ENCODE data around the gene LY9.
"Not testable (repeated sequence)": the region's sequence is repeated elsewhere in the genome, so short reads cannot be mapped to it uniquely, and the experiment has no call there.

Gene LY9

DNA sequence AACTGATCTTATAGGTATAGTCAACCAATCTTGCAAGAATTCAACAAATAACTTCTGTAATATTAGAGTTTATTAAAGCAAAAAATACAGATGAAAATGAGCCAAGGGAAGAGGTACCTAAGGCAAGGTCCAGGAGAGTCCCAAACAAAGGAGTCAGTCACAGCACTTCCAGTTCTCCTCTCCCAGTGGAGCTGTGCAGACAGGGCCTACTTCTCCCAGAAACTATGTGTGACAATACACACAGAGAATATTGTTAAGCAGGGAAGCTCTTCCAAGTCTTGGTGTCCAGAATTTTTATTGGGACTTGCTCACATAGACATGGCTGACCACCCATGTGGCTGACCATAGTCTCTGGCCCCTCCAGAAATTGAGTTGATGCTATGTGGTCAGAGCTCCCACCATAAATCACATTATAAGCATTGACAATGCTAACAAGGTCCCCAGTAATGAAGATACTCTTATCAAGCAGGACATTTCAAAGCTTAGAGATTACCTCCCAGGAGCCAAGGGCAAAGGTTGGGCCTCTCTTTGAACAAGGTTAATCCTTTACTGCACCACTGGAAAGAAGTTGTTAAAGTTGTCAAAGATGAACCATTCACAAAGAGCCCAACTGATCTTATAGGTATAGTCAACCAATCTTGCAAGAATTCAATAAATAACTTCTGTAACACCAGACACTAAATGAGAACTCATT lies 70.2 kb downstream of the LY9 start:
- Mint-ChIP-seq H3K36me3 (ENCODE audit: low read depth) (no peaks in the 10 kb centered on the region), H3K9me3 (no peaks in the 10 kb centered on the region), H3K4me1 (peaks cover 22% of the 10 kb centered on the region), H3K27me3 (ENCODE audit: low read depth, poor library complexity) (peaks cover 2% of the 10 kb centered on the region), H3K4me3 (no peak overlapping the region), H3K27ac (no peak overlapping the region)
- TF ChIP-seq CTCF (IDR thresholded peaks at IDR 0.05): no peak
- DNase-seq: no peak

DNA sequence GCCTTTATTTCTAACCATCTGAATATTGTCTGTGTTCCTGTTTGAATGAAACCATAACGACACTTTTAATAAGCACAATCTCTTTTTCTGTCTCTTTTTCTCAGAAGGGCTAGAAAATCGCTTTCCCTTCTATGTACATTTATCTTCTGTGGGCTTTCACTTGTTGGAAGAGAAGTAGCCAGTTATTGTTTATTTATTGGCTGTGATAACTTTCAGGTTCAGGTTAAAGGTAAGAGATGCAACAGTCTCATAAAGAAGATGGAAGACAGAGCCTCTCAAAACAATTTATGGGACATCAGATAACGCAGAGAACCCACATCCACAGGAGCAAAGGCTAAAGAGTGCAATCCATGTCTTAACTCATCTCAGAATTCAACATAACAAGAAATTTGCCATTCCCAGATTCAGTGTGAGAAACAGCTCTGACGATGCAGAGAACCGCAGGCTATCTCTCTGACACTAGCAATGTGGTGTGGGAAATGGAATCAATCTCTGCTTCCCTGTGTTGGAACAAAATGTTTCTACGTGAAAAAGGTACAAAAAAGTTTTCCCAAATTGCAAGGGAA lies 70.8 kb downstream of the LY9 start:
- no peak for TF ChIP-seq CTCF (IDR thresholded peaks at IDR 0.05)
- no peaks in the 10 kb centered on the region for H3K9me3 Mint-ChIP-seq
- no peak overlapping the region for H3K27ac Mint-ChIP-seq
- peaks cover 2% of the 10 kb centered on the region for H3K27me3 Mint-ChIP-seq (ENCODE audit: low read depth, poor library complexity)
- peaks cover 19% of the 10 kb centered on the region for H3K4me1 Mint-ChIP-seq
- H3K4me3 Mint-ChIP-seq: no peak overlapping the region
- no peak for DNase-seq
- H3K36me3 Mint-ChIP-seq (ENCODE audit: low read depth): no peaks in the 10 kb centered on the region

DNA sequence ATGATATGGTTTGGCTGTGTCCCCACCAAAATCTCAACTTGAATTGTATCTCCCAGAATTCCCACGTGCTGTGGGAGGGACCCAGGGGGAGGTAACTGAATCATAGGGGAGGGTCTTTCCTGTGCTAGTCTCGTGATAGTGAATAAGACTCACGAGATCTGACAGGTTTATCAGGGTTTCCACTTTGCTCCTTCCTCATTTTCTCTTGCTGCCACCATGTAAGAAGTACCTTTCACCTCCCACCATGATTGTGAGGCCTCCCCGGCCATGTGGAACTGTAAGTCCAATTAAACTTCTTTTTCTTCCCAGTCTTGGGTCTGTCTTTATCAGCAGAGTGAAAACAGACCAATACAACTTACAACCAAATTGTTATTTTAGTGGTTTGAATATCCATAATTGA lies 71.7 kb downstream of the LY9 start:
- not testable (repeated sequence) for DNase-seq; H3K4me1 Mint-ChIP-seq; H3K27me3 Mint-ChIP-seq (ENCODE audit: low read depth, poor library complexity); H3K4me3 Mint-ChIP-seq; H3K9me3 Mint-ChIP-seq; H3K36me3 Mint-ChIP-seq (ENCODE audit: low read depth)
- peak overlapping the region; percentile 65 for H3K27ac Mint-ChIP-seq

GRCh38 chr1:160868141-160868540 lies 72.2 kb downstream of the LY9 start:
- peaks cover 3% of the 10 kb centered on the region for H3K27me3 Mint-ChIP-seq (ENCODE audit: low read depth, poor library complexity)
- H3K9me3 Mint-ChIP-seq: no peaks in the 10 kb centered on the region
- no peak overlapping the region for H3K27ac Mint-ChIP-seq
- no peaks in the 10 kb centered on the region for H3K36me3 Mint-ChIP-seq (ENCODE audit: low read depth)
- DNase-seq: no peak
- H3K4me3 Mint-ChIP-seq: no peak overlapping the region
- TF ChIP-seq CTCF (IDR thresholded peaks at IDR 0.05): no peak
- H3K4me1 Mint-ChIP-seq: peaks cover 5% of the 10 kb centered on the region

- H3K27ac Mint-ChIP-seq: no peak overlapping the region
- H3K36me3 Mint-ChIP-seq (ENCODE audit: low read depth): no peaks in the 10 kb centered on the region
- H3K27me3 Mint-ChIP-seq (ENCODE audit: low read depth, poor library complexity): peaks cover 23% of the 10 kb centered on the region
- no peaks in the 10 kb centered on the region for H3K4me1 Mint-ChIP-seq
- no peaks in the 10 kb centered on the region for H3K9me3 Mint-ChIP-seq
- no peak for TF ChIP-seq CTCF (IDR thresholded peaks at IDR 0.05)
- no peak for DNase-seq
- no peak overlapping the region for H3K4me3 Mint-ChIP-seq
Observed at GRCh38 chr1:160874935-160875334, 79.0 kb downstream of the LY9 start.

- not testable (repeated sequence) for H3K9me3 Mint-ChIP-seq; DNase-seq; H3K4me3 Mint-ChIP-seq; H3K4me1 Mint-ChIP-seq; H3K27ac Mint-ChIP-seq; H3K36me3 Mint-ChIP-seq (ENCODE audit: low read depth)
- H3K27me3 Mint-ChIP-seq (ENCODE audit: low read depth, poor library complexity): peaks cover 23% of the 10 kb centered on the region
Observed at GRCh38 chr1:160875591-160875990, 79.6 kb downstream of the LY9 start.

DNA sequence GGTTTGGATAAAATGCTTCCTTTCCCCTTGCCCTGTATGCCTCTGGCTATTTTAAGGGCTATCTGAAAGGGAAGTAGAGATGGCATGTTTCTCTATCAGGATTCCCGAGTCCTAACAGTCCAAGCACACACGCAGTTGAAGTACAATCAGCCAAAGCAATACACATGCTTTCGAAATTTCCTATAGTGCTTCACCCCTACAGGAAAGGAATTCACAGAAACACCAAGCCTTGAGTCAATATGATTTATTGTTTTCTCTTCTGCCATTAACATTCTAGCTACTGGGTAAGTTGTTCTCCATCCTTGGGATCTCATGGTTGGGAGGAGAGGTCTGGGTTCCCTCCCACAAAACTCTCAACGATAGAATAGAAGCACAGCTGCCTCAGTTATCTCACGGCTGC lies 80.3 kb downstream of the LY9 start:
- no peak for DNase-seq
- Mint-ChIP-seq H3K4me3 (no peak overlapping the region), H3K27me3 (ENCODE audit: low read depth, poor library complexity) (peaks cover 25% of the 10 kb centered on the region), H3K9me3 (no peaks in the 10 kb centered on the region), H3K36me3 (ENCODE audit: low read depth) (no peaks in the 10 kb centered on the region), H3K27ac (no peak overlapping the region), H3K4me1 (no peaks in the 10 kb centered on the region)
- no peak for TF ChIP-seq CTCF (IDR thresholded peaks at IDR 0.05)

All from nephron progenitor cell (in vitro differentiated cells).